ENCODE results near the gene SLC13A5.

SLC13A5 gene

DNA sequence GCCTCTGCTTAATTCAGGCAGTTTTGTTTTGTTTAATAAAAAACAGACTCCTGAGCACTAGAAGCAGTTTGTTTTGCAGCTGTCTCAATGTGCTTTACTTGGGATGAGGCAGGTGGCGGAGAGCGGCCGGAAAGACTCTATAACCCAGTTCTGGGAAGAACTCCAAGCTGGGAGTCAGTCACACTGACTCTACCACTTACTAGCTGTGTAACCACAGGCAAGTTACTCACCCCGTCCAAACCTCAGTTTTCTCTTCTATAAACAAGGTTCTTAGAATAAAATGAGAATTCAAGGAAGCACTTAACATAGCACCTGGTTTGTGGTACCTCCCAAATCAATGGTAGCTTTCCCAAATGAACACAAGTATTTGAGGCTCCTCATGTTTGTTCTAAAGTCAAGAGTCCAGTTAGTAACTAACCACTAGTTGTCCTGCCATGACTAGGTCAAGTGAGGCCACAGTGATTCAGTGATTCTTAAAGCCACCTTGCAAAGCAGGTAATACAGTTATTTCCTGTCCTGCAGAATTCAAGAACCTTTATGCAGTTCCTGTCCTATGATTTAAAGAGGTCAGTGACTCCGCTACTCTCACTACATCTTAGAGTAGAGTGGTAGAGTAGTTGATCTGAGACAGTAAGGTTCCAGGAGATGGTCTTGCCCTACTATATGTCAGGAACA lies 69.6 kb downstream of the SLC13A5 start:
- peaks cover 25 to 76% (median 49%) of the 10 kb centered on the region in 11 experiments; a peak in 18 of 22 replicates for H4K20me1 ChIP-seq
- peaks cover 25 to 41% (median 32%) of the 10 kb centered on the region in 10 experiments for H3K4me1 ChIP-seq
- no peak overlapping the region for H3K27ac ChIP-seq
- no peak for TF ChIP-seq Cebpa-rat (IDR thresholded peaks at IDR 0.05)
- 0 out of 22 replicates have a peak overlapping the region, but pooled peaks of 1 of the 11 experiments have one; percentile 96 for H3K4me2 ChIP-seq
- H3K9me3 ChIP-seq (replicated peaks in 1 of 11), result no peaks in the 10 kb centered on the region
- peaks cover 38 to 70% (median 53%) of the 10 kb centered on the region in 11 experiments for H3K36me3 ChIP-seq
- no peak overlapping the region for H3K4me3 ChIP-seq
- no peak overlapping the region for H3K9ac ChIP-seq
- no peaks in the 10 kb centered on the region for H3K27me3 ChIP-seq

DNA sequence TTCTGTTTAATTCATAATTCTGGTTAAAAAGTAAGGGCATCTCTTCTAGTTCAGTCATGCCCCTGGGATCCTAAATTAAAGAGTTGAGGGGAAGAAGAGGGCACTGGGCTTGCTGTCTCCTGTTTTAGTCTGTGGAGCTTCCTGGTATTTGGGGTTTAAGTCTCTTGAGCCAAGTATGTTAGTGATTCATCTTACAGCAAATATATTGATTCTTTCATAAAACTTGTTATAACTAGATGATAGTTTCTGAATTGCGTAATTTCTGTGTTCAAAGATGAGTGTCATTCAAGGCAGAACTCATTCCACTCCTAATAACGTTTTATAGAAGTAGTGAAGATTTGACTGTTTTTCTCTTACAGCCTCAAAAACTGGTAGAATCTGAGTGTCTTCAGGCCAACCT lies 70.6 kb downstream of the SLC13A5 start:
- Histone ChIP-seq H3K4me2 (peak overlapping the region; percentile 85 to 99 (median 96); a peak in 21 of 22 replicates), H3K4me3 (peak overlapping the region in 6 of 10 experiments; percentile 84 to 95 (median 92); a peak in 5 of 20 replicates), H3K27me3 (no peaks in the 10 kb centered on the region), H3K9ac (peak overlapping the region in 1 of 11 experiments; percentile 91; a peak in 2 of 22 replicates), H3K9me3 (replicated peaks in 1 of 11) (no peaks in the 10 kb centered on the region), H4K20me1 (peaks cover 16 to 71% (median 45%) of the 10 kb centered on the region in 11 experiments; a peak in 17 of 22 replicates), H3K4me1 (peaks cover 35 to 43% (median 38%) of the 10 kb centered on the region in 10 experiments), H3K36me3 (peaks cover 38 to 60% (median 49%) of the 10 kb centered on the region in 11 experiments), H3K27ac (no peak overlapping the region)
- peak in 4 of 11 experiments; percentile 36 to 69 (median 50); a peak in 4 of 22 replicates for TF ChIP-seq Cebpa-rat (IDR thresholded peaks at IDR 0.05)

DNA sequence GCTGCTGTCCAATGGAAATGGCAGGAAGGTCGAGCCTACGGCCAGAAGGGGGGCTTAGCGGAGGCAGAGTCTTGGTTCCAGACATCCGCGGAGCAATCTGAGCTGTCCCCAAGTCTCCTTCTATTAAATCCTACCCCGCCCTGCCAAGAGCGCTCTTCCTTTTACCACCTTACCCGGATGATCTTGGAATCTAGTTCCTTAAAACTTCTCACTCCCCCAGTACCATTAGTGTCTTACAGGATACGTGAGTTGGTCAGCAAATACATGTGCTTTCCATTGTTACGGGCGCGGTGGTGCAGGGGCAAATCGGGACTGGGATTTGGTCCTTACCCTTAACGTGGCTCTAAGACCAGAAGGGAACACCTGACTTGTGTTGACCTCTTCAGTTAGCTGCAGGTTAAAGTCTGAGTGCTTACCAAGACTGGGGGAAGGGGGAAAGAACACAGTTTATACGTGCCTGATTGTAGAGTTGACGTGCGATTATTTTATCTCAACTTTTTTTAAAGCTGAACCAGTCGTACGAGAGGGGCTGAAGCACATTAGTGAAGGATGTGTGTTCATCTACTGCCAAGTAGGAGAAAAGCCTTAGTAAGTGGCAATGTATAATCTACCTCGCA lies 71.8 kb downstream of the SLC13A5 start:
- Histone ChIP-seq H3K36me3 (peaks cover 32 to 50% (median 39%) of the 10 kb centered on the region in 11 experiments), H4K20me1 (peaks cover 6 to 68% (median 45%) of the 10 kb centered on the region in 11 experiments; a peak in 17 of 22 replicates)

DNA sequence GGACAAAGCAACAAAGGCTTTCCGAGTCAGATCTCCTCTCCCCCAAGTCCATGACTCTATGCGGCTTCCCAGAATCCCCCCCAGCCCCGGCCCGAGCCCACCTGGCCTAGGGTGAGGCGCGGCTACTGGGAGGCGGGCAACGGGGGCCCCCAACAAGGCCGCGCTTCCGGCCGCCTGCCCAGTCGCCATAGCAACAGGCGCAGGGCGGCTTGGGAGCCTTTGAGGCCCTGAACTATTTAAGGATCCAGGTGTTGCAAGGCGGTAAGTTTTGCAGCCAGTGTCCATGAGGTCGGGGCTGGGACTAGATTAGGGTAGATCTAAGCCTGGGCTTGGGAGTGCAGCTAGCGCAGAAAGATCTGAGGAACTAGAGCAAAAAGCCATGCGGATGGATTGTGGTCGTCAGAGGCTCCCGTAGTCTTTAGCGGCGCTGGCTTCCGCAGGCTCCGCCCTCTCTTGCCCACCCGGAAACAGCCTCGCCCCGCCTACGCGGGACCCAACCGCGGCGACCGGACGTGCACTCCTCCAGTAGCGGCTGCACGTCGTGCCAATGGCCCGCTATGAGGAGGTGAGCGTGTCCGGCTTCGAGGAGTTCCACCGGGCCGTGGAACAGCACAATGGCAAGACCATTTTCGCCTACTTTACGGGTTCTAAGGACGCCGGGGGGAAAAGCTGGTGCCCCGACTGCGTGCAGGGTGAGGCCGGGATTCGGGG lies 72.5 kb downstream of the SLC13A5 start, which contains the start of the genes KIAA0753 and TXNDC17:
Gene KIAA0753 (minus strand): TSS at position 176 of the 711 bp plus-strand sequence. CDS start 5,608 bp downstream, outside the sequence.
Gene TXNDC17 (plus strand): TSS at position 525 of the 711 bp plus-strand sequence. CDS start 23 bp downstream, at position 548.
- H3K9me3 ChIP-seq (replicated peaks in 1 of 11), result no peaks in the 10 kb centered on the region
- TF ChIP-seq Cebpa-rat (IDR thresholded peaks at IDR 0.05), result no peak
- H3K4me2 ChIP-seq, result peak within 1 kb of the TSS; percentile 94 to 100 (median 97)
- peak within 1 kb of the TSS; percentile 73 to 92 (median 88) for H3K27ac ChIP-seq
- peak within 1 kb of the TSS; percentile 78 to 92 (median 90) for H3K9ac ChIP-seq
- H3K4me1 ChIP-seq, result peaks cover 35 to 44% (median 38%) of the 10 kb centered on the region in 10 experiments
- H3K36me3 ChIP-seq, result peaks cover 29 to 46% (median 34%) of the 10 kb centered on the region in 11 experiments
- peak within 1 kb of the TSS; percentile 72 to 97 (median 92) for H3K4me3 ChIP-seq
- H4K20me1 ChIP-seq, result peaks cover 6 to 65% (median 43%) of the 10 kb centered on the region in 11 experiments; a peak in 16 of 22 replicates
- no peaks in the 10 kb centered on the region for H3K27me3 ChIP-seq

More for the DNA sequence above, 71.8 kb downstream of the SLC13A5 start:
- Histone ChIP-seq H3K27ac (peak overlapping the region; percentile 73 to 92 (median 88)), H3K27me3 (no peaks in the 10 kb centered on the region), H3K9me3 (replicated peaks in 1 of 11) (no peaks in the 10 kb centered on the region), H3K4me2 (peak overlapping the region; percentile 85 to 99 (median 96)), H3K4me3 (peak overlapping the region; percentile 72 to 97 (median 92)), H3K4me1 (peaks cover 35 to 44% (median 38%) of the 10 kb centered on the region in 10 experiments), H3K9ac (peak overlapping the region; percentile 78 to 92 (median 90))
- no peak for TF ChIP-seq Cebpa-rat (IDR thresholded peaks at IDR 0.05)

DNA sequence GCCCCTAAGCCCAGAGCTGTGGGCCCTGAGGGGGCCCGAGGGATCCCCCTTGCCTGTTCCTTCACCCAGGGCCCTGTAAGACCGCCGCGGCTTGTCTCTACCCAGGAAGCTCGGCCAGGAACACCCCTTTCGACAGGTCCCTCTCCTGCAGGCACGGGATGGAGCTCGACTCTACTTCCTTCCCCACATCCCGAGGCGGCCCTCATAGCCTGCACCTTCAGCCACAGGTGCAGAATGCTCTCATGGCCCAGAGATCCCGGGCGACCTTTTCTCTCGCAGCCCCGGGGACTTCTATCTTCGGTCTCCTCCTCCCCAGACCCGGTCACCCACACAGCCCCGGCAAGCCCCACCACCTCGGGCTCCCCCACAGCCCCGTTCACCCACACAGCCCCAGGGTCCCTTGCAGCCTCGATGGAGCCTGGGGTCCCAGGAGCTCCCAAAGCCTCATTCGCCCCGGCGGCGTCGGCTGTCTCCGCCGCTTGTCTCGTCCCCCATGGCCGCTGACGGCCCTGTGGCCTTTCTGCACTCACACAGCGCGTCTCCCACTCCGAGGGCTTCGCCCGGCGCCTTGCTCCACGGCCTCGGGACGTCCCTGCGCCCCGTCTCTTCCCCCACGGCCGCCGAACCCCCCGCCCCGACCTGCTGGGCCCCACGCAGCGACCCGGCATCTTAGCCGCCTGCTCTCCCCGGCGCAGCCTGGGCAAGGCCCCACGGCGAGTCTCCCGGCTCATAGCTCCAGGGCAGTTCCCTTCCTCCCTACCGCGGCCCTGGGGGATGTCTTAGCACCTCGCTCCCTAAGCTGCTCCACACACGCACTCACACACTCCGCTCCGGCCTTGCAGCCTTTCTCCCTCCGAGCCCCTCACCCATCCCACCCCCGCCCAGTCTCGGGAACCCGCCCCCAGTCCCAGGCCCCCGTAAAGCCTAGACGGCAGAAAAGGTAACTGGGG lies 73.3 kb downstream of the SLC13A5 start:
- Histone ChIP-seq H3K27me3 (no peaks in the 10 kb centered on the region), H3K4me1 (peaks cover 35 to 44% (median 38%) of the 10 kb centered on the region in 10 experiments), H4K20me1 (peaks cover 0 to 59% (median 38%) of the 10 kb centered on the region in 11 experiments; a peak in 14 of 22 replicates), H3K4me3 (peak overlapping the region; percentile 72 to 97 (median 92)), H3K36me3 (peaks cover 24 to 44% (median 35%) of the 10 kb centered on the region in 11 experiments), H3K9ac (peak overlapping the region; percentile 78 to 92 (median 90)), H3K9me3 (replicated peaks in 1 of 11) (no peaks in the 10 kb centered on the region), H3K4me2 (peak overlapping the region; percentile 94 to 100 (median 97)), H3K27ac (peak overlapping the region; percentile 73 to 92 (median 88))
- TF ChIP-seq Cebpa-rat (IDR thresholded peaks at IDR 0.05), result no peak

DNA sequence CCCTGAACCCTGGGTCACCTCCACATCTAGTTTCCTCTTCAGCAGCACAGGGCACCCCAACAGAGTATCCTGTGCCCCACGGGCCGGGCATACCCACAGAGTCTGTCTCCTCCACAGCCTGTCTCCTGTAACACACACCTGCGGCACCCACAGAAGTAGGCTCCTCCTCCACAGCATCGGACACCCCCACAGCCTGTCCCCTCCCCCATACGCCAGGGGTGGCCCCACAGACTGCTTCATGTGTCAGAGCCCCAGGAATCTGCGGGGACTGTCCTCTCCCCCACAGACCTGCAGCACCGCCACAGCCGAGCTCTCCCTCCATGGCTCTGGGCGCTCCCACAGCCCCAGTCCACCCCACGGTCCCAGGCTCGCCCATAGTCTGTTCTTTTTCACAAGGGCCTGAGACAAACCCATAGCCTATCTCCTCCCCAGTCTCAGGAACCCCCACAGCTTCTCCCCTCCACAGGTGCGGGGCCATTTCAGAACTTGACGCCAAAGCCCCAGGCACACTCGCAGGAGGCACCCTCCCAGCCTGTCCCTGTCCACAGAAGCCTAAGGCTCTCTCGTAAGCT lies 74.1 kb downstream of the SLC13A5 start:
- Histone ChIP-seq H3K36me3 (peaks cover 24 to 44% (median 35%) of the 10 kb centered on the region in 11 experiments), H3K4me2 (peak overlapping the region; percentile 94 to 100 (median 97)), H3K27me3 (no peaks in the 10 kb centered on the region), H3K27ac (peak overlapping the region; percentile 73 to 92 (median 88); a peak in 21 of 22 replicates), H3K9ac (peak overlapping the region; percentile 78 to 92 (median 90)), H3K4me1 (peaks cover 35 to 44% (median 38%) of the 10 kb centered on the region in 10 experiments), H3K9me3 (replicated peaks in 1 of 11) (no peaks in the 10 kb centered on the region), H3K4me3 (peak overlapping the region; percentile 72 to 97 (median 92)), H4K20me1 (peaks cover 0 to 53% (median 31%) of the 10 kb centered on the region in 11 experiments; a peak in 14 of 22 replicates)
- no peak for TF ChIP-seq Cebpa-rat (IDR thresholded peaks at IDR 0.05)
